AG10803 (cell line): ENCODE results near the gene VWA2.

Source experiments
- DNase-seq: peaks from one replicate; pipeline ENCODE4 v3.0.0; 2010; ENCODE audit warnings: low read depth
- H3K4me3 ChIP-seq: 2 replicates; pipeline ENCODE4 v1.5.1; 2011; ENCODE audit warnings: mild to moderate bottlenecking, low read length, control low read depth
- TF ChIP-seq, protein P1 (sequence below): conservative IDR thresholded peaks from 2 replicates; pipeline ENCODE4 v1.5.1; 2011; ENCODE audit warnings: mild to moderate bottlenecking, low read length, control low read depth, inconsistent platforms

The VWA2 gene

DNA sequence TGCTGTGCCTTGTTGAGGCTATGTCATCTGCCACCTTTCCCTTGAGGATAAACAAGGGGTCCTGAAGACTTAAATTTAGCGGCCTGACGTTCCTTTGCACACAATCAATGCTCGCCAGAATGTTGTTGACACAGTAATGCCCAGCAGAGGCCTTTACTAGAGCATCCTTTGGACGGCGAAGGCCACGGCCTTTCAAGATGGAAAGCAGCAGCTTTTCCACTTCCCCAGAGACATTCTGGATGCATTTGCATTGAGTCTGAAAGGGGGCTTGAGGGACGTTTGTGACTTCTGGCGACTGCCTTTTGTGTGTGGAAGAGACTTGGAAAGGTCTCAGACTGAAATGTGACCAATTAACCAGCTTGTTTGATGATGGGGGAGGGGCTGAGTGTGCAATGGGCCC is 52.5 kb downstream of the VWA2 start:
- no peak overlapping the region for H3K4me3 ChIP-seq
- no peak for DNase-seq
- TF ChIP-seq, protein P1, sequence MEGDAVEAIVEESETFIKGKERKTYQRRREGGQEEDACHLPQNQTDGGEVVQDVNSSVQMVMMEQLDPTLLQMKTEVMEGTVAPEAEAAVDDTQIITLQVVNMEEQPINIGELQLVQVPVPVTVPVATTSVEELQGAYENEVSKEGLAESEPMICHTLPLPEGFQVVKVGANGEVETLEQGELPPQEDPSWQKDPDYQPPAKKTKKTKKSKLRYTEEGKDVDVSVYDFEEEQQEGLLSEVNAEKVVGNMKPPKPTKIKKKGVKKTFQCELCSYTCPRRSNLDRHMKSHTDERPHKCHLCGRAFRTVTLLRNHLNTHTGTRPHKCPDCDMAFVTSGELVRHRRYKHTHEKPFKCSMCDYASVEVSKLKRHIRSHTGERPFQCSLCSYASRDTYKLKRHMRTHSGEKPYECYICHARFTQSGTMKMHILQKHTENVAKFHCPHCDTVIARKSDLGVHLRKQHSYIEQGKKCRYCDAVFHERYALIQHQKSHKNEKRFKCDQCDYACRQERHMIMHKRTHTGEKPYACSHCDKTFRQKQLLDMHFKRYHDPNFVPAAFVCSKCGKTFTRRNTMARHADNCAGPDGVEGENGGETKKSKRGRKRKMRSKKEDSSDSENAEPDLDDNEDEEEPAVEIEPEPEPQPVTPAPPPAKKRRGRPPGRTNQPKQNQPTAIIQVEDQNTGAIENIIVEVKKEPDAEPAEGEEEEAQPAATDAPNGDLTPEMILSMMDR = no peak

DNA sequence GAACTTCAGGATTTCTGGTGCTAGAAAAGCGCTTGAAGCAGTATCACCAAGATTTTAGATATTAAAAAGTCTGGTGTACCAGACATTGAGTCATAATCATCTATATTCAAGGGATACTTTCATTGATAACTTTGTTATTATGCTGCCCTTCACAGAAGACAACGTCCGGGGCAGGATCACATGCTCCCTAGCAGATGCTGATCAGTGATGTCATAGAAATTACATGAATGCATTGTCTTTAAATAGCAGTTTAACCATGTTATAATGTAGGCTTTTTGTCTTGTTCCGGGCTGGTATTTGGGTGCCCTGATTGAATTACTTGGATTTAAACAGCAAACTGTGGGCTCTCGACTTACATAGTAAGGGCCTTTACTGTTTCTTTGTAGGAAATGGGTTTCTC is 54.0 kb downstream of the VWA2 start:
- TF ChIP-seq, protein P1 = no peak
- no peak for DNase-seq
- no peak overlapping the region for H3K4me3 ChIP-seq

DNA sequence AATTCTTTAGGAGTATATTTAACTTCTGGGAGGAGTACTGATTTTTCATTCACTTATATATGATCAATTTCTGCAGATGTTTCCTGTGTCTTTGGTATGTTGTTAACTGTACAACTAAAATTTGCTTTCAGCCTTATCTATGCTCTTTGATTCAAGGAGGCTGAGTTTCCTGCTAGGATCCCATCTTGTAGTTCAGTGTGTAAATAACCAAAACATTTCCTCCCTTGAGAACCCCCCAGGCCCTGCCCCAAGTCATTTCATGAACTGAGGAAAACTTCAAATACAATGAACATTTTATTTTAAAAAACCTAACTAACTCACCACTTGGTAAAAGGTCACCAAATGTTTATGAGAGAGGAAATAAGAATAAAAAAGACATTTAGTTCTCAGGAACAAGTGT is 55.5 kb downstream of the VWA2 start:
- DNase-seq = no peak

DNA sequence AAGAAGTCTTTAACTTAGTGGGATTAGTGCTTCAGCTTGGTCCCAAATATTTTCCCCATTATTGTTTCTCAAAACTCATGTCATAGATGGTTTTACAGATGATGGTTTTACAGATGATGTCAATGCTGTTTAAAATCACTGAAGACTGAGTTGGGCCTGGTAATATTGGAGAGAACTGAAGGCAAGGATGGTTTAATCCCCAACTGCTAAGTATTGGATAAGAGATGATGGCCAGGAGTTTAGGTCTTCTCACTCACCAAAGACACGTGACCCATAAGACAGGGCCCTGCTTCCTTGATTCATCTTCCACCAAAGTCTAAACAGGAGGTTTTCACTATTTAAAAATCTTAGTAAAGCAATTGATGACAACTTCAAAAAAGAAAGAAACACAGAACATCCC is 56.3 kb downstream of the VWA2 start:
- no peak for DNase-seq
- TF ChIP-seq, protein P1 = no peak
- H3K4me3 ChIP-seq = no peak overlapping the region

More for the DNA sequence above, 55.5 kb downstream of the VWA2 start:
- H3K4me3 ChIP-seq = no peak overlapping the region
- TF ChIP-seq, protein P1 = no peak

DNA sequence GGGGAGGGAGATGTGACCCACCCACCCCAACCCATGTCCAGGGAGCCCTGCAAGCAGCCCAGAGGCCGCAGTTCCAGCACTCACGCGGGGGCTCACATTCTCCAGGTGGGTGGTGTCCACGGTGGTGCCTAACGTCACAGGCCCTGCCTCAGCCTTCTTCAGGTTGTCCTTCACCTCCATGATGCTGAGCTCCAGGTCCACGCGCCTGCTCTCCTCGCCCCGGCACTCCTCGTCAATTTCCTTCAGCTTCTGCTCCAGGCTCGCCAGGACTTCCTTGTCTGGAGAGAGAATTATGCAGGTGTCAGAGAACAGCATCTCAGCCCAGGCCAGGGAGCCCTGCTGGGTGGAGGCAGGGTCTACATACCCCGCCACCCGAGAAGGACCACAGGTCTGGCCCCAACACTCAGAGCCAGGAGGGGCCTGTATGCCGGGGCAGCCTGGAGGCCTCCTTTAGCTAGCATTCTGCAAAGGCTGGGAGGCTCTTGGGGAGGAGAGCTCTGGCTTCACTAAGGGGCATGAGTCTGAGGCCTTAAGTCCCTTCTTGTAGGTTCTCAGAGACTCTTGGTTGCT is 58.2 kb downstream of the VWA2 start:
- no peak overlapping the region for H3K4me3 ChIP-seq
- TF ChIP-seq, protein P1 = no peak
- no peak for DNase-seq

DNA sequence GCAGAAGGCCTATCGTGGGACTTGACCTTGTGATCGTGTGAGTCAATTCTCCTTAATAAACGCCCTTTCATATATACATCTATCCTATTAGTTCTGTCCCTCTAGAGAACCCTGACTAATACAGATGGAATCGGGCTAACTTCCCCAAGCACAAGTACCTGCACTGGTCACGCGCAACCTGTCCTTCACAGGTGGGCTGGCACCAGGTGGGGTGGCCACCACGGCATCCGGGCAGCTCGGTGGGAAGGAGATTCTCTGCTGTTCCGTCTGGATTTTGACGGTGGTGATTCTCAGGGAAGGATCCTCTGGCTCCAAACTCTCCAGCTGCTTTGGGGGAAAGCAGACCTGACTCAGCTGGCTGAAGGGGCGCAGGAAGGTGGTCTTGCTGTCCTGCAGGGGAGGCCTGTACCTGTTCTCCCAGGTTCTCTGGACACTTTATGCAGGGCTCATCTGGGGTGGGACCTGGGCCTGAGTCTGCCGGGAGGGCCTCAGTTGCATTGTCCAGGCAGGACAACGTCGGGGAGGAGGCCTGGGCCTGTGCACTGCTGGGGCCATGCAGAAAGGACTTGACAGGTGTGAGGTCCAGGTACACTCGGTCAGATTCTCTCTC is 61.1 kb downstream of the VWA2 start:
- no peak overlapping the region for H3K4me3 ChIP-seq
- TF ChIP-seq, protein P1 = no peak
- no peak for DNase-seq

DNA sequence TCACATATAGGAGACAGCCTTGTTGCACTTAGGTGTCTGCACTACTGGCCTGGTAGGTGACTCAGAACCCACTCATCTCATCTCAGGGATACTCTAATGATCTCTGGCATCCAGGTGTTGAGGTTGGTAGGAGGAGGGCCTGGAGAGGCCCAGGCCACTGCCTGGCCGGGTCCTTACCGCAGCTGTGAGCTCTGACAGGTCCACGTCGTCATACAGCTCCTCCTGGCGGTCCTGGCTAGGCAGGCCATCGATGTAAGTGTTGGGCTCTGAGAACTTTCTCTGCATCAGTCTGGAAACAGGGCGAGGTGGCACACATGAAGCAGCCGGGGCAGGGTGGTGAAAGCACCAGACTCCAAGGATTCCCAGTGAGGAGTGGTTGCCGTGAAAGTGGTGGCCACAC is 62.1 kb downstream of the VWA2 start:
- TF ChIP-seq, protein P1 = no peak
- H3K4me3 ChIP-seq = no peak overlapping the region
- no peak for DNase-seq
